HEK293 (cell line): ENCODE data around the gene ACVR2B.

Experiments
- BCL11B ChIP-seq: fragments of 450-650 bp; formaldehyde crosslinking; IDR thresholded peaks from 2 replicates; pipeline ENCODE4 v1.5.1; 2016; ENCODE audit warnings: low read depth, missing biosample characterization, missing genetic modification characterization
- GLI2 ChIP-seq: fragments of 450-650 bp; formaldehyde crosslinking; IDR thresholded peaks from 2 replicates; pipeline ENCODE4; 2017; ENCODE audit warnings: missing biosample characterization, missing genetic modification characterization, low read depth, borderline replicate concordance
- GLI4 ChIP-seq: fragments of 450-650 bp; formaldehyde crosslinking; IDR thresholded peaks from 2 replicates; pipeline ENCODE4 v1.5.1; 2016; ENCODE audit warnings: missing biosample characterization, missing genetic modification characterization
- HOXA7 ChIP-seq: sonication (generic); formaldehyde crosslinking; IDR thresholded peaks from 2 replicates; pipeline ENCODE4 v1.8.1; 2022; ENCODE audit warnings: missing genetic modification reagents, borderline replicate concordance
- MEIS1 ChIP-seq: sonication (generic); formaldehyde crosslinking; IDR thresholded peaks from 2 replicates; pipeline ENCODE4 v1.8.1; 2022; ENCODE audit warnings: missing genetic modification reagents, mild to moderate bottlenecking, borderline replicate concordance
- MYNN ChIP-seq: fragments of 450-650 bp; formaldehyde crosslinking; IDR thresholded peaks from 2 replicates; pipeline ENCODE4 v1.5.1; 2016; ENCODE audit warnings: missing biosample characterization, missing genetic modification characterization, borderline replicate concordance
- MZF1 ChIP-seq: fragments of 450-650 bp; formaldehyde crosslinking; IDR thresholded peaks from 2 replicates; pipeline ENCODE4 v1.5.1; 2017; ENCODE audit warnings: missing biosample characterization, missing genetic modification characterization, borderline replicate concordance
- SP2 ChIP-seq: fragments of 450-650 bp; formaldehyde crosslinking; IDR thresholded peaks from 2 replicates; pipeline ENCODE4 v1.5.1; 2016; ENCODE audit warnings: missing biosample characterization, missing genetic modification characterization
- TCF7L2 ChIP-seq: IDR thresholded peaks from 2 replicates; pipeline ENCODE4 v1.6.1; 2011; ENCODE audit warnings: low read depth, mild to moderate bottlenecking, inconsistent platforms, low read length, moderate library complexity, borderline replicate concordance
- ZBTB1 ChIP-seq: fragments of 450-650 bp; formaldehyde crosslinking; IDR thresholded peaks from 2 replicates; pipeline ENCODE4 v1.5.1; 2016; ENCODE audit warnings: missing biosample characterization, missing genetic modification characterization
- ZBTB17 ChIP-seq: fragments of 450-650 bp; formaldehyde crosslinking; IDR thresholded peaks from 2 replicates; pipeline ENCODE4 v1.5.1; 2016; ENCODE audit warnings: missing biosample characterization, missing genetic modification characterization
- ZBTB21 ChIP-seq: fragments of 450-650 bp; formaldehyde crosslinking; IDR thresholded peaks from 2 replicates; pipeline ENCODE4 v1.5.1; 2017; ENCODE audit warnings: missing biosample characterization, missing genetic modification characterization
- ZBTB8A ChIP-seq: fragments of 450-650 bp; formaldehyde crosslinking; IDR thresholded peaks from 2 replicates; pipeline ENCODE4 v1.5.1; 2016; ENCODE audit warnings: missing biosample characterization, missing genetic modification characterization
- ZFP69B ChIP-seq: fragments of 450-650 bp; formaldehyde crosslinking; IDR thresholded peaks from 2 replicates; pipeline ENCODE4 v1.5.1; 2016; ENCODE audit warnings: missing biosample characterization, missing genetic modification characterization
- ZIC2 ChIP-seq: fragments of 450-650 bp; formaldehyde crosslinking; IDR thresholded peaks from 2 replicates; pipeline ENCODE4 v1.5.1; 2016; ENCODE audit warnings: missing biosample characterization, missing genetic modification characterization
- ZNF133 ChIP-seq: fragments of 450-650 bp; formaldehyde crosslinking; IDR thresholded peaks from 2 replicates; pipeline ENCODE4 v1.5.1; 2016; ENCODE audit warnings: missing biosample characterization, missing genetic modification characterization
- ZNF155 ChIP-seq: fragments of 450-650 bp; formaldehyde crosslinking; IDR thresholded peaks from 2 replicates; pipeline ENCODE4 v1.5.1; 2016; ENCODE audit warnings: missing biosample characterization, missing genetic modification characterization
- ZNF266 ChIP-seq: fragments of 450-650 bp; formaldehyde crosslinking; IDR thresholded peaks from 2 replicates; pipeline ENCODE4 v1.5.1; 2016; ENCODE audit warnings: missing biosample characterization, missing genetic modification characterization, low read depth
- ZNF335 ChIP-seq: fragments of 450-650 bp; formaldehyde crosslinking; conservative IDR thresholded peaks from 2 replicates; pipeline ENCODE4 v1.5.1; 2016; ENCODE audit warnings: missing biosample characterization, missing genetic modification characterization
- ZNF510 ChIP-seq: fragments of 450-650 bp; formaldehyde crosslinking; IDR thresholded peaks from 2 replicates; pipeline ENCODE4 v1.5.1; 2018; ENCODE audit warnings: mild to moderate bottlenecking, missing genetic modification characterization, missing biosample characterization; ENCODE audit not compliant: insufficient replicate concordance
- ZNF610 ChIP-seq: fragments of 450-650 bp; formaldehyde crosslinking; IDR thresholded peaks from 2 replicates; pipeline ENCODE4 v1.5.1; 2016; ENCODE audit warnings: missing biosample characterization, missing genetic modification characterization, borderline replicate concordance
- ZNF623 ChIP-seq: fragments of 450-650 bp; formaldehyde crosslinking; IDR thresholded peaks from 2 replicates; pipeline ENCODE4 v1.5.1; 2016; ENCODE audit warnings: missing biosample characterization, missing genetic modification characterization
- ZNF792 ChIP-seq: fragments of 450-650 bp; formaldehyde crosslinking; IDR thresholded peaks from 2 replicates; pipeline ENCODE4 v1.5.1; 2016; ENCODE audit warnings: missing biosample characterization, missing genetic modification characterization
- ZSCAN16 ChIP-seq: fragments of 450-650 bp; formaldehyde crosslinking; IDR thresholded peaks from 2 replicates; pipeline ENCODE4 v1.5.1; 2016; ENCODE audit warnings: missing biosample characterization, missing genetic modification characterization
- ZXDB ChIP-seq: fragments of 450-650 bp; formaldehyde crosslinking; IDR thresholded peaks from 2 replicates; pipeline ENCODE4 v1.5.1; 2016; ENCODE audit warnings: missing biosample characterization, missing genetic modification characterization
- TF ChIP-seq, protein P1 (sequence below): fragments of 450-650 bp; formaldehyde crosslinking; IDR thresholded peaks from 2 replicates; pipeline ENCODE4 v1.5.1; 2016; ENCODE audit warnings: missing biosample characterization, missing genetic modification characterization, low read depth
- TF ChIP-seq, protein P2 (sequence below): fragments of 450-650 bp; formaldehyde crosslinking; conservative IDR thresholded peaks from 2 replicates; pipeline ENCODE4 v1.5.1; 2016; ENCODE audit warnings: low read depth, missing biosample characterization, missing genetic modification characterization
- TF ChIP-seq, protein P3 (sequence below): fragments of 450-650 bp; formaldehyde crosslinking; IDR thresholded peaks from 2 replicates; pipeline ENCODE4 v1.5.1; 2017; ENCODE audit warnings: missing biosample characterization, missing genetic modification characterization
- TF ChIP-seq, protein P4 (sequence below): fragments of 450-650 bp; formaldehyde crosslinking; IDR thresholded peaks from 2 replicates; pipeline ENCODE4 v1.5.1; 2016; ENCODE audit warnings: missing biosample characterization, missing genetic modification characterization
- TF ChIP-seq, protein P5 (sequence below): sonication (generic); formaldehyde crosslinking; IDR thresholded peaks from 2 replicates; pipeline ENCODE4 v1.8.1; 2022; ENCODE audit warnings: mild to moderate bottlenecking, moderate library complexity, missing genetic modification reagents

The ACVR2B gene

DNA sequence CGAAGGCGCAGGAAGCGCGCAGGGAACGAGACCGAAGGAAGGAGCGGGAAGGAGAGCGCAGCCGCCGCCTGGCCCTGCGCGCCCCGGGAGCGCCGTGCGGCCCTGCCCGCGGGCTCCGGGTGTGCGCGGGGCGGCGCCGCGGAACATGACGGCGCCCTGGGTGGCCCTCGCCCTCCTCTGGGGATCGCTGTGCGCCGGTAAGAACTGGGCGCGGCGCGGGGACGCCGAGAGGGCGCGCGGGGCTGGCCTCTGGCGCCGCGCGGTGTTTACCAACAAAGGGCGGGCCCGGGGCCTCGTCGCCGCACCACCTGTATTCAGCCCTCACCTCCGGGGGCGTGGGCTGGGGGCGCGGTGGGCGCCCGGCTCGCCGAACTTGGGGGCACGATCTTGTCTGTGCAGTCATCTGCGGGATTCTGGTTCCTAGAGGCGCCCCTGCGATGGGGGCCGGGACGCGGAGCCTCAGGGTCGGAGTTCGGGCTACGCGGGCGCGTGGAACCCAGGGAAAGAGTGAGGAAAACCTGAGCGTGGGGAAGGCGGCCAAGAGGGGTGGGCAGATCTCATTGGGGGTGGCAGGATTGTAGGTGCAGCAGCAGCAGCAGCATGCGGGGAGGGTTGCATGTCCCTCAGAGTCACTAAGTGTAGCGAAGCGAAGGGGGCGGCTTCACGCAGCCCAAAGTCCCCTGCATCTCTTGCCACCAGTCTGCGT is 641 bp downstream of the ACVR2B start (continued):
- TF ChIP-seq, protein P1, sequence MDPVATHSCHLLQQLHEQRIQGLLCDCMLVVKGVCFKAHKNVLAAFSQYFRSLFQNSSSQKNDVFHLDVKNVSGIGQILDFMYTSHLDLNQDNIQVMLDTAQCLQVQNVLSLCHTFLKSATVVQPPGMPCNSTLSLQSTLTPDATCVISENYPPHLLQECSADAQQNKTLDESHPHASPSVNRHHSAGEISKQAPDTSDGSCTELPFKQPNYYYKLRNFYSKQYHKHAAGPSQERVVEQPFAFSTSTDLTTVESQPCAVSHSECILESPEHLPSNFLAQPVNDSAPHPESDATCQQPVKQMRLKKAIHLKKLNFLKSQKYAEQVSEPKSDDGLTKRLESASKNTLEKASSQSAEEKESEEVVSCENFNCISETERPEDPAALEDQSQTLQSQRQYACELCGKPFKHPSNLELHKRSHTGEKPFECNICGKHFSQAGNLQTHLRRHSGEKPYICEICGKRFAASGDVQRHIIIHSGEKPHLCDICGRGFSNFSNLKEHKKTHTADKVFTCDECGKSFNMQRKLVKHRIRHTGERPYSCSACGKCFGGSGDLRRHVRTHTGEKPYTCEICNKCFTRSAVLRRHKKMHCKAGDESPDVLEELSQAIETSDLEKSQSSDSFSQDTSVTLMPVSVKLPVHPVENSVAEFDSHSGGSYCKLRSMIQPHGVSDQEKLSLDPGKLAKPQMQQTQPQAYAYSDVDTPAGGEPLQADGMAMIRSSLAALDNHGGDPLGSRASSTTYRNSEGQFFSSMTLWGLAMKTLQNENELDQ, result no peak
- TF ChIP-seq ZSCAN16 (tag by site-specific recombination), result no peak
- TF ChIP-seq ZNF610 (tag by site-specific recombination), result no peak
- TF ChIP-seq TCF7L2, result no peak
- TF ChIP-seq BCL11B (tag by site-specific recombination), result no peak
- no peak for TF ChIP-seq GLI4
- TF ChIP-seq ZXDB (tag by site-specific recombination), result no peak
- TF ChIP-seq ZBTB21 (tag by site-specific recombination), result no peak
- TF ChIP-seq, protein P2, sequence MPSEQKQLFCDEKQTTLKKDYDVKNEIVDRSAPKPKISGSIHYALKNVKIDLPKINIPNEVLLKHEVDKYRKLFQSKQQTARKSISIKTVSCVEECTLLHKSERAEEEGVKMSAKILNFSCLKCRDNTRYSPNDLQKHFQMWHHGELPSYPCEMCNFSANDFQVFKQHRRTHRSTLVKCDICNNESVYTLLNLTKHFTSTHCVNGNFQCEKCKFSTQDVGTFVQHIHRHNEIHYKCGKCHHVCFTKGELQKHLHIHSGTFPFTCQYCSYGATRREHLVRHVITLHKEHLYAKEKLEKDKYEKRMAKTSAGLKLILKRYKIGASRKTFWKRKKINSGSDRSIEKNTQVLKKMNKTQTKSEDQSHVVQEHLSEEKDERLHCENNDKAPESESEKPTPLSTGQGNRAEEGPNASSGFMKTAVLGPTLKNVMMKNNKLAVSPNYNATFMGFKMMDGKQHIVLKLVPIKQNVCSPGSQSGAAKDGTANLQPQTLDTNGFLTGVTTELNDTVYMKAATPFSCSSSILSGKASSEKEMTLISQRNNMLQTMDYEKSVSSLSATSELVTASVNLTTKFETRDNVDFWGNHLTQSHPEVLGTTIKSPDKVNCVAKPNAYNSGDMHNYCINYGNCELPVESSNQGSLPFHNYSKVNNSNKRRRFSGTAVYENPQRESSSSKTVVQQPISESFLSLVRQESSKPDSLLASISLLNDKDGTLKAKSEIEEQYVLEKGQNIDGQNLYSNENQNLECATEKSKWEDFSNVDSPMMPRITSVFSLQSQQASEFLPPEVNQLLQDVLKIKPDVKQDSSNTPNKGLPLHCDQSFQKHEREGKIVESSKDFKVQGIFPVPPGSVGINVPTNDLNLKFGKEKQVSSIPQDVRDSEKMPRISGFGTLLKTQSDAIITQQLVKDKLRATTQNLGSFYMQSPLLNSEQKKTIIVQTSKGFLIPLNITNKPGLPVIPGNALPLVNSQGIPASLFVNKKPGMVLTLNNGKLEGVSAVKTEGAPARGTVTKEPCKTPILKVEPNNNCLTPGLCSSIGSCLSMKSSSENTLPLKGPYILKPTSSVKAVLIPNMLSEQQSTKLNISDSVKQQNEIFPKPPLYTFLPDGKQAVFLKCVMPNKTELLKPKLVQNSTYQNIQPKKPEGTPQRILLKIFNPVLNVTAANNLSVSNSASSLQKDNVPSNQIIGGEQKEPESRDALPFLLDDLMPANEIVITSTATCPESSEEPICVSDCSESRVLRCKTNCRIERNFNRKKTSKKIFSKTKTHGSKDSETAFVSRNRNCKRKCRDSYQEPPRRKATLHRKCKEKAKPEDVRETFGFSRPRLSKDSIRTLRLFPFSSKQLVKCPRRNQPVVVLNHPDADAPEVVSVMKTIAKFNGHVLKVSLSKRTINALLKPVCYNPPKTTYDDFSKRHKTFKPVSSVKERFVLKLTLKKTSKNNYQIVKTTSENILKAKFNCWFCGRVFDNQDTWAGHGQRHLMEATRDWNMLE (tag by site-specific recombination), result no peak
- 0 out of 2 replicates have a peak, but pooled peaks have one; percentile 14 for TF ChIP-seq SP2 (tag by site-specific recombination)
- TF ChIP-seq, protein P3, sequence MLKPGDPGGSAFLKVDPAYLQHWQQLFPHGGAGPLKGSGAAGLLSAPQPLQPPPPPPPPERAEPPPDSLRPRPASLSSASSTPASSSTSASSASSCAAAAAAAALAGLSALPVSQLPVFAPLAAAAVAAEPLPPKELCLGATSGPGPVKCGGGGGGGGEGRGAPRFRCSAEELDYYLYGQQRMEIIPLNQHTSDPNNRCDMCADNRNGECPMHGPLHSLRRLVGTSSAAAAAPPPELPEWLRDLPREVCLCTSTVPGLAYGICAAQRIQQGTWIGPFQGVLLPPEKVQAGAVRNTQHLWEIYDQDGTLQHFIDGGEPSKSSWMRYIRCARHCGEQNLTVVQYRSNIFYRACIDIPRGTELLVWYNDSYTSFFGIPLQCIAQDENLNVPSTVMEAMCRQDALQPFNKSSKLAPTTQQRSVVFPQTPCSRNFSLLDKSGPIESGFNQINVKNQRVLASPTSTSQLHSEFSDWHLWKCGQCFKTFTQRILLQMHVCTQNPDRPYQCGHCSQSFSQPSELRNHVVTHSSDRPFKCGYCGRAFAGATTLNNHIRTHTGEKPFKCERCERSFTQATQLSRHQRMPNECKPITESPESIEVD (tag by site-specific recombination), result no peak
- TF ChIP-seq GLI2, result no peak
- no peak for TF ChIP-seq ZNF133 (tag by site-specific recombination)
- no peak for TF ChIP-seq ZNF266 (tag by site-specific recombination)
- TF ChIP-seq ZNF510 (tag by site-specific recombination), result no peak
- no peak for TF ChIP-seq MEIS1
- TF ChIP-seq ZNF792, result no peak
- no peak for TF ChIP-seq ZBTB17 (tag by site-specific recombination)
- TF ChIP-seq MYNN (tag by site-specific recombination), result no peak
- TF ChIP-seq, protein P4, sequence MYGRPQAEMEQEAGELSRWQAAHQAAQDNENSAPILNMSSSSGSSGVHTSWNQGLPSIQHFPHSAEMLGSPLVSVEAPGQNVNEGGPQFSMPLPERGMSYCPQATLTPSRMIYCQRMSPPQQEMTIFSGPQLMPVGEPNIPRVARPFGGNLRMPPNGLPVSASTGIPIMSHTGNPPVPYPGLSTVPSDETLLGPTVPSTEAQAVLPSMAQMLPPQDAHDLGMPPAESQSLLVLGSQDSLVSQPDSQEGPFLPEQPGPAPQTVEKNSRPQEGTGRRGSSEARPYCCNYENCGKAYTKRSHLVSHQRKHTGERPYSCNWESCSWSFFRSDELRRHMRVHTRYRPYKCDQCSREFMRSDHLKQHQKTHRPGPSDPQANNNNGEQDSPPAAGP, result no peak
- no peak for TF ChIP-seq HOXA7 (CRISPR knock-in tag)
- no peak for TF ChIP-seq ZBTB1 (tag by site-specific recombination)
- TF ChIP-seq ZBTB8A (tag by site-specific recombination), result peak; percentile 71
- TF ChIP-seq MZF1 (tag by site-specific recombination), result no peak
- no peak for TF ChIP-seq ZNF155 (tag by site-specific recombination)
- peak; percentile 27; the same call in 1 of the 2 replicates for TF ChIP-seq ZNF335 (tag by site-specific recombination)
- no peak for TF ChIP-seq ZFP69B
- no peak for TF ChIP-seq ZNF623 (tag by site-specific recombination)
- no peak for TF ChIP-seq ZIC2 (tag by site-specific recombination)
- TF ChIP-seq, protein P5, sequence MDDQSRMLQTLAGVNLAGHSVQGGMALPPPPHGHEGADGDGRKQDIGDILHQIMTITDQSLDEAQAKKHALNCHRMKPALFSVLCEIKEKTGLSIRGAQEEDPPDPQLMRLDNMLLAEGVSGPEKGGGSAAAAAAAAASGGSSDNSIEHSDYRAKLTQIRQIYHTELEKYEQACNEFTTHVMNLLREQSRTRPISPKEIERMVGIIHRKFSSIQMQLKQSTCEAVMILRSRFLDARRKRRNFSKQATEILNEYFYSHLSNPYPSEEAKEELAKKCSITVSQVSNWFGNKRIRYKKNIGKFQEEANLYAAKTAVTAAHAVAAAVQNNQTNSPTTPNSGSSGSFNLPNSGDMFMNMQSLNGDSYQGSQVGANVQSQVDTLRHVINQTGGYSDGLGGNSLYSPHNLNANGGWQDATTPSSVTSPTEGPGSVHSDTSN (CRISPR knock-in tag), result no peak
